Right forelimb (tissue), 1 donor: Measurements from ENCODE around the gene SLC34A3.

Source experiments
- DNase-seq: peaks from one replicate; pipeline ENCODE4 v3.0.0-alpha.2; 2018

Gene SLC34A3

DNA sequence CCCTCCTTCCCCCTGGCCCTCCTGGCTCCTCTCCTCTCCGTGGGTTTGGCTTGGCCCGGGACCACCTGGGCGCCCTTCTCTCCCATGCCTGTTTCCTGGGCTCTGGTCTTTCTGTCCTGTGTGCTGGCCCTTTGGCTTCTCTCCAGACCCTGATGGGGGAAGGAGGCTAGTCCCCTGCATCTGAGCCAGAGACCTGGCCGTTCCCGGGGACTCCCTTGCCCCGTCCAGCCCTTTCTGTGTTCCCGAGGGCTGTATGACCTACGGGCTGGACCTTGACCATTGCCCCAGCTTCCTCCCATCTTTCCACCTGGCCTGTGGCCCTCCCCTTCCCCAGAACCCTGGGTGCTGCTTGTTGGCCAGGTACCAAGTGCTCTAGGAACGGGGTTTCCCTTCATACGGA is 32.8 kb downstream of the SLC34A3 start:
- no peak for DNase-seq

DNA sequence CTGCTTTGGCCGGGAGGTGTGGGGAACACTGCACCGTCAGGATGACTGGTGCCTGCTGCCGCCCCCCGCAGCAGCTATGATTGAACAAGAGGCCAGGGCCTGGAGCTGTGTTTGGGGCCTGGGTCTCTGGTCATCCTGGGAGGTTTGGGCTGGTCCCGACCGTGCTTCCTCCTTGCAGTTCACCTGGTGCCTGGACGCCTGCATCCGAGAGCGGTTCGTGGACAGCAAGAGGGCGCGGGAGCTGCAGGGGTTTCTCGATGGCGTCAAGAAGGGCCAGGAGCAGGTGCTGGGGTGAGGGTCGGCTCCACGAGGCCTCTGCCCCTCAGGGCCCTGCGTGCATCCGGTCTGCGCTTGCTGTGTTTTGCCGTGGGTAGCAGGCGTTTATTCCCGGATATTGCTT is 33.4 kb downstream of the SLC34A3 start:
- no peak for DNase-seq

DNA sequence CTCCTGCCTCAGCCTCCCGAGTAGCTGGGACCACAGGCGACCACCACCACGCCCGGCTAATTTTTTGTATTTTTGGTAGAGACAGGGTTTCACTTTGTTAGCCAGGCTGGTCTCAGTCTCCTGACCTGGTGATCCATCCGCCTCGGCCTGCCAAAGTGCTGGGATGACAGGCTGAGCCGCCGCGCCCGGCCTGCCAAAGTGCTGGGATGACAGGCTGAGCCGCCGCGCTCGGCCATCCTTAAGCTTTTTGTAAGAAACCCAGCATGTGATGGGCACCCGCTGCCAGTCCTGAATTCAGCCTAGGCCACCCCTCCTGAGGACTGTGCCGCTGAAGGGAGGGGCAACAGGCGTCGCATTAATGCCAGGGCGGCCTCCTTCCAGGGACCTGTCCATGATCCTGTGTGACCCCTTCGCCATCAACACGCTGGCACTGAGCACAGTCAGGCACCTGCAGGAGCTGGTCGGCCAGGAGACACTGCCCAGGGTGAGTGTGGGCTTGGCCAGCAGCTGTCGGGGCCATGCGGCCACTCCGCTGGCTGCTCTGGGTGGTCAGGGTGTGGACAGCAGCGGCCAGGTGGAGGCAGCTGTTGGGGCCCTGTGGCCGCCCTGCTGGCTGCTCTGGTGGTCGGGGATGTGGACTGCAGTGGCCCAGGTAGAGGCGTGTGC is 34.9 kb downstream of the SLC34A3 start:
- DNase-seq, result no peak

DNA sequence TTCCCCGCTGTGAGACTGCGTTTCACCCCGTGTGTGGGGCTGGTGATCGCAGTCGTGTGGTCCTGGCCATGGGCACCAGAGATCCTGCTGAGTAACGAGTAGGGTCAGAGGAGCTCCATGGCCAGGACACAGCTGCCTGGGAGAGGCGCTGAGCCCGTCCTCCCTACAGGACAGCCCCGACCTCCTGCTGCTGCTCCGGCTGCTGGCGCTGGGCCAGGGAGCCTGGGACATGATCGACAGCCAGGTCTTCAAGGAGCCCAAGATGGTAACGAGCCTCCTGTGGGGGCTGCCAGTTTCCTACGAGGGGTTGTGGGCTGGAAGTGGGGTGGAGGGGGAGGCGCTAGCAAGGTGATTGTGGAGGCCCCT is 35.4 kb downstream of the SLC34A3 start:
- DNase-seq, result no peak

DNA sequence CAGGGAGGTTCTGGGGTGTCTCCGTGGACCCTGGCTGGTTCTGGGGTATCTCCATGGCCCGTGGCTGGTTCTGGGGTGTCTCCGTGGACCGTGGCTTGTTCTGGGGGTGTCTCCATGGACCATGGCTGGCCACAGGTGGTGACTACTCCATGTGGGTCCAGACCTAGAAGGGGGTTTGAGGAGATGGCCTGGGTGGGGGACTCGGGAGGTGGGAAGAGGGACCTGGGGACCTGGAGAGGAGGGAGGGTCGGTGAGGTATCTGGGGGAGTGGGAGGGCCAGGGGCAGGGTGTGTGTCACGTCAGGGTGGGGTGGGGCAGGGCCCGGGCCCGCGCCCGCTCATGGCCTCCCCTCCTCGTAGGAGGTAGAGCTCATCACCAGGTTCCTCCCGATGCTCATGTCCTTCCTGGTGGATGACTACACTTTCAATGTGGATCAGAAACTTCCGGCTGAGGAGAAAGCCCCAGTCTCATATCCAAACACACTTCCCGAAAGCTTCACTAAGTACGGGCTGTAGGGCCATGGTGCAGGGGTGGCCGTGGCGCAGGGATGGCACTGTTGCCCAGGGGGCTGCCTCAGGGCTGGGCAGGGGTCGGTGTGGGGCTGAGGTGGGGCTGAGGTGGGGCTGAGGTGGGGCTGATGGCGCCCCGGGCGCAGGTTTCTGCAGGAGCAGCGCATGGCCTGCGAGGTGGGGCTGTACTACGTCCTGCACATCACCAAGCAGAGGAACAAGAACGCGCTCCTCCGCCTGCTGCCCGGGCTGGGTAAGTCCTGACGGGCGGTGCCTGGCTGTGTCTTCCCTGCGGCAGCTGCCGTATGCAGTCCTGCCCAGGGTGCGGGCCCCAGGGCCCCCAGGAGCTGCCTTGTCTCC is 36.1 kb downstream of the SLC34A3 start:
- no peak for DNase-seq

DNA sequence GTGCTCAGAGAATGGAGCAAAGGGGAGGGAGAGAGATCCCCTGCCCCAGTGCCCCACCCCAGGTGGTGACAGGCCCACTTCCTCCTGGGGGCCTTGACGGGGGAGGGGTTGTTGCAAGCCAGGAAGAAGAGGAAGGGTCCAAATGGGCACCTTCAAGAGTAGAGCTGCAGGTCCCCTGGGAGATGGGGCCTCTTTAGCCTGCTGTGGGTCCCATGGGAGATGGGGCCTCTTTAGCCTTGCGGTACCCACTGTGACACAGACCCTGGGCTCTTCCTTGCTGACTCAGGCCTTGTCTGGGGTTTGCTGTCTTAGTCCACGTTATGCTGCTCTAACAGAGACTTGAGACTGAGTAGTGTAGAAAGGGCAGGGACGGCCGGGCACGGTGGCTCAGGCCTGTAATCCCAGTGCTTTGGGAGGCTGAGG is 37.2 kb downstream of the SLC34A3 start:
- no peak for DNase-seq

DNA sequence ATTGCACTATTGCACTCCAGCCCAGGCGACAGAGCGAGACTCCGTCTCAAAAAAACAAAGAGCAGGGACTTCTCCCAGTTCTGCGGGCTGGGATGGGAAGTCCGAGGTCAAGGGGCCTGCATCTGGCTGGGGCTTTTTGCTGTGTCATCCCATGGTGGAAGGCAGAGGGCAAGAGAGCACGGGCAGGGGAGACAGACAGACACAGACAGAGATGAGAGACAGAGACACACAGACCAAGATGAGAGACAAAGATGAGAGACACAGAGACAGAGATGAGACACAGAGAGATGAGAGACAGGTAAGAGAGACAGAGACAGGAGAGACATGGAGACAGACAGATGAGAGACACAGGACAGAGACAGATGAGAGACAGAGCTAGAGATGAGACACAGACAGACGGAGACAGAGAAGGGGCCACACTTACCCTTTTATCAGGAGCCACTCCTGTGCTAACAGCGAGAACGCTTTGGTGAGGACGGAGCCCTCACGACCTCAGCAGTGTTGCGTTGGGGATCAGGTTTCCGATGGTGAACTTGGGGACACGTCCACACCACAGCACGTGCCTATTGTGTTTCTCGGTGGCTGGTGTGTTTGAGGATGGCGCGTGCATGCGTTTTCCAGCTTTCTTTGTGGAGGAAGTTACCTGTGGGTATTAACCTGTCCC is 38.0 kb downstream of the SLC34A3 start:
- DNase-seq, result no peak

DNA sequence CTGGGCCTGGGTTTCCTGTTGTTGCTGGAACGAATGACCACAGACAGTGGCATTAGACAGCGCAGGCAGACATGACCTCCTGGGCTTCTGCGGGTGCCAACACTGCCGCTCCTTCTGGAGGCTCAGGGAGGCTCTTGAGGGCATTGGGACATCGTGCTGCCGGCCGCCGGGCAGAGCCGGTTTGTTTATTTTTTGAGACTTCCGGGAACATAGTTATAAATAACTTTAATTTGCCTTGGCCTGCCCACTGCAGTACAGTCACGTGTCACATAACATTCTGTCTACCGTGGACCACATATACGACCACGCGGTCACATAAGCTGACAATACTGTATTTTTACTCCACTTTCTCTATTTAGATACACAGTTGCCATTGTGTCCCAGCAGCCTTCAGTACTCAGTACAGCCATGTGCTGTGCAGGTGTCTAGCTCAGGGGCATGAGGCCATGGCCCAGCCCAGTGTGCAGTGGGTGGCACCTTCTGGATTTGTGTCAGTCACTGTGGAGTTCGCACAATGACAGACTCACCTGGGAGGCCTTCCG is 38.6 kb downstream of the SLC34A3 start:
- DNase-seq, result no peak

DNA sequence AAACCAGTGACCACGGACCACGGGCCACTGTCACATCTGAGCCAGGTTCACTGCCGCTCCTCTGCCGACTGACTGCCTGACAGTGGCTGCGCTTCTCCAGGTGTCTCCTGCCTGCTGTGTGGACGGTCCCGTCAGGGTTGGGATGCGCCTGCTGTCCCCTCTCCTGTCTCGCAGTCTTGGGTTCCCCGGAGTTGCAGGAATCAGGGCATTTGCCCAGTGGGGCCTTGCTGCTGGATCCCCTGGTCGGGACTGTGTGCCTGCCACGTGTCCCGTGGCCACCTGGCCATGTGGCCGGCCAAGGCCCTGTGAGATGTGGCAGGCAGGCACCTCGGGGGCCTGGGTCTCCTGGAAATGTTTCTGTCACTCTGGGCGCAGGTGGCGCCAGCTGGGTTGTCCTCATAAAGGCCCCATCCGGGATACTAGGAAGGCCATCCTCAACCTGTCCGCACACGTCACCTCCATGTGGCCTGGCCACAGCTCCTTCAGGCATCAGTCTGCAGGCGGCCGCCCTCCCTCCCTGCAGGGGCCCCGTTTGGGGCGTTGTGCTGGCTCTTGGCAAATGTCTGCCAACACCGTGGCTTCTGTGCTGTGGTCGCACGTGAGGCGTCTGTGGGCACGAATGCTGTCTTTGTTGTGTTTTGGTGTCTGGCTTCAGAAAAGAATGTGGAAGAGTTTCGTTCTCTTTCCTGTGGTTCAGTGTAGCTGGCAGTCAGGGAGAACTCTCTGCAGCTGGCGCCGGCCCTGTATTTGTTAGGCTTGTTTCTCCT is 40.4 kb downstream of the SLC34A3 start:
- no peak for DNase-seq

DNA sequence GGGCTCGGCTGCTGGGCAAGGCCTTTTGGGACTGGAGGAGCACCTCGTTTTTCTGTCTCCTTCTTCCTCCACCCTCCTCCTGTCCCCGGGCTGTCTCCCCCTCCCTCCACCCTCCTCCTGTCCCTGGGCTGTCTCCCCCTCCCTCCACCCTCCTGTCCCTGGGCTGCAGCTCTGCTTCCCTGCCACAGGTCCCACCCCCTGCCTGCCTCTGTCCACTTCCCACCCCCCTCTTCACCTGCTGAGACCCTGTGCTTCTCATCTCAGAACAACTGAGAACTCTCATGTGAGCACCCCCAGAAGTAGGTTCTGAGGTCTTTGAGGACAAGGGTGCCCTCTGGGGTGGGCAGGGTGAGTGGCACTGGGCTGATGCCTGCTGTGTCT is 41.0 kb downstream of the SLC34A3 start:
- no peak for DNase-seq

DNA sequence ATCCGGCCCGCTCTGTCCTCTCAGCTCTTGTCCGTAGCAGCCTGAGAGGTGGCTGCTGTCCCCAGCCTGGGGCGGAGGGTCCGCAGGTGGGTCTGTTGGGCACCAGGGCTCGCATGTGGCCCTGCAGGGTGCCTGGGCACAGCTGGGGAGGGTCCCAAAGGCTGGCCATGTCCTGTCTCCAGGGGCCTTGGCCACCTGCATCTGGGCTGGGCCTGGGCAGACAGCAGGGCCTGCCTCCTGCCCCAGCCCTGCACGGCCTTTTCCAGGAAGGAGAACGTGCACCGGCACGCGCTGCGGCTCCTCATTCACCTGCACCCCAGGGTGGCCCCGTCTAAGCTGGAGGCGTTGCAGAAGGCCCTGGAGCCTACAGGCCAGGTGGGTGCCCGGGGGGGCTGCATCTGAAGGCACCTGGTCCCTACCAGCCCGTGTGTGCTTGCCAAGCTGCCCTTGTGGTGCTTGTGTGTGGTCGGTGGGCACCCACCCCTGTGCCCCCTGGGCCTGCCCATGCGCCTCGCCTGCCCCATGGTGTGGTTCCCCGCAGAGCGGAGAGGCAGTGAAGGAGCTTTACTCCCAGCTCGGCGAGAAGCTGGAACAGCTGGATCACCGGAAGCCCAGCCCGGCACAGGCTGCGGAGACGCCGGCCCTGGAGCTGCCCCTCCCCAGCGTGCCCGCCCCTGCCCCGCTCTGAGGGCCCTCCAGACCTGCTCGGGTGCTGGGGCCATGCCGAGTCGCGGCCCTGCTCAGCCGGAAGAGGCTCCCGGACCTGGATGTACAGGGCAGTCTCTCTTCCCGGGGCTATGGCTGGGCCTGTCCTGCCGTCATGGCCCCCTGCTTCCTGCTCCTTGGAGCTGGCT is 41.8 kb downstream of the SLC34A3 start:
- no peak for DNase-seq

DNA sequence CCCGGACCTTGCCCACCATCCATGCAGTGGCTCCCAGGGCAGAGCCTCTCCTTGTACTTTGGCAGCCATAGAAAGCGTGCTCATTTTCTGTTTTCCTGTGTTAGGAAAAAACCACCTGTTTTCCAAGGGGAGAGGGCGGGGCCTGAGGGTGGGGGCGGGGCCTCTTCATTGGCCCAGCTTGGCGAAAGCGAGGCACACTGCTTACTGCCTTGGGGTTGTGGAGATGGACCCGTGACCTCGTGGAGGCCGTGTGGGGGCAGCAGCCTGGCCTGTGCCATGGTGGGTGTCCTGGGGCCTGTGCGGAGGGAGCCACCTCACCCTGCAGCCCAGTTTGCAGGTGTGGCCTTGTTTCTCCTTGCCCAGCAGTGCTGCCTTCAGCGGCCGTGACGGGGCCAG is 42.4 kb downstream of the SLC34A3 start:
- DNase-seq, result no peak

DNA sequence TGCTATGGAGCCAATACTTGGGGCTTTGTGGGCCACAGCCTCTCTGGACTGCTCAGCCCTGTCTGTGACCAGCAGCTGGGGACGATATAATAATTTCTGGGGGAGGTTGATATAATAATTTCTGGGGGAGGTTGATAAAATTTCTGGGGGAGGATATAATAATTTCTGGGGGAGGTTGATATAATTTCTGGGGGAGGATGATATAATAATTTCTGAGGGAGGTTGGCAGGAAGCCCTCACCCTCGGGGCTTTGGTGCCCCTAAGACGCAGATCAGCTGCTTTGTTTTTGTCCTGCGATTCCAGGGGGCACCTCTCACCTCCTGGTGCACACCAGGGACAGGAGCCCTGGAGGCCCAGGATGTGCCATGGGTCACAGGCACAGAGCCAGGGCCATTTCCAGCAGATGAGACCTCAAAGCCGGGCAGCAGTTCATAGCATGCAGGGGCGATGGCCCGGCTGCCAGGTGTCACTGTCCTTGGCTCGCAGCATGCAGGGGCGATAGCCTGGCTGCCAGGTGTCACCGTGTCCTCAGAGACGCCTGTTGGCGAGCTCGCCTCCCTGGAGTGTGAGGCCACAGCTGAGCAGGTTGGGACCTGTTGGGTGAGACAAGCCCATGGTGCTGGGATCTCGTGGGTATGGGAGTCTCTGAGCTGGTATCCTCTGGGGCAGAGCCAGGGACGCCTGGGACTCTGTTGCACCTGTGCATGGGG is 43.1 kb downstream of the SLC34A3 start:
- no peak for DNase-seq

DNA sequence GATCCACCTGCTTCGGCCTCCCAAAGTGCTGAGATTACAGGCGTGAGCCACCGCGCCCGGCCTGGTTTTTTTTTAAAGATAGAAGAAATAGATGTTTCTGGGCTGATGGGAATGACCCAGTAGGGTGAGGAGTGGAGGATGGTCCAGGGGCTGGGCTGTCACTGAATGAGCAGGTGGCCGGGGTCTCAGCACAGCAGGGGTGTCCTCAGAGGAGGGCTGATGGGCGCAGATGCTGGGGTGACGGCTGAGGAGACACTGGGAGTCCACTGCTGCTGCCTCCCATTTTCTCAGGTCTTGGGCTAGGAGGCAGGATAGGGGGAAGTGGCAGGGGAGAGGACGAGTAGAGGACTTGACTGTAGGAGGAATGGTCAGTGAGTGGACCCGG is 44.5 kb downstream of the SLC34A3 start:
- no peak for DNase-seq

DNA sequence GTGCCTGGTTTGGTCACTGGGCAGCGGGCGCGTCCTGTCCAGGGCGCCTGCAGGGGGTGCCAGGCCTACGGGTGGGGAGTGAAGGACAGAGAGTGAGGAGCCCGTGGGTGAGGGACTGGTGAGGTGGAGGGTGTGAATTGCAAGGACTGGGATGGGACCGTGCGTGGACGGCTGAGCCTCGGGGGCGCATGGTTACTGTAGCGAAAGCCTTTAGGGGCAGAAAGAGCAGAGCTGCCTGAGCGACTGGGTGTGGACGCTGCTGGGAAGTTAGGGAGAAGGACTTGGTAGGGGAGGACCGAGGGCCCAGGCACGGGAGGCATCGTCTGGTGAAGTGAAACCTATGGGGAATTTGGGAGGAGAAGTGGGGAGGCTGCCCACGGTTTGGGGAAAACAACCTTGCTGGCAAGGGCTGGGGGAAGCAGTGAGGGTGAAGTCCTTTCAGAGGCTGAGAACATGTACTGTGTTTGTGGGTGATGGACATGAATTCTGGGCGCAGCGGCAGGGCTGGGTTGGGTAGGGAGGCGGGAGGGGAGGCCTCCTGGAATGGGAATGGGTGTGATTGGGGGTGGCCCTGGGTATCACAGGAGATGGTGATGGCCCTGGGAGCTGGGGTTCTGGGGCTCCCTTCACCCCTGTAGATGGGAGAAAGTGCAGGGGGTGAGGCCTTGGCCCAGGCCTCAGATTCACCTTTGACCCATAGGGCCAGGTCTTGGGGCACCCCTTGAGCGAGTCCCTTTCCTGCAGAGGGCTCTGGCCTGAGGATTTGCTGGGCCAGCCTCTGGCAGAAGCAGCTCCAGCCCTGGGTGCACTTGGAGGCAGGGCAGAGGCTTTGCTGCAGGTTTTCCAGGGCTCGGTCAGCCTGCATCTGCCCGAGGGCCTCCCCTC is 45.1 kb downstream of the SLC34A3 start:
- no peak for DNase-seq

DNA sequence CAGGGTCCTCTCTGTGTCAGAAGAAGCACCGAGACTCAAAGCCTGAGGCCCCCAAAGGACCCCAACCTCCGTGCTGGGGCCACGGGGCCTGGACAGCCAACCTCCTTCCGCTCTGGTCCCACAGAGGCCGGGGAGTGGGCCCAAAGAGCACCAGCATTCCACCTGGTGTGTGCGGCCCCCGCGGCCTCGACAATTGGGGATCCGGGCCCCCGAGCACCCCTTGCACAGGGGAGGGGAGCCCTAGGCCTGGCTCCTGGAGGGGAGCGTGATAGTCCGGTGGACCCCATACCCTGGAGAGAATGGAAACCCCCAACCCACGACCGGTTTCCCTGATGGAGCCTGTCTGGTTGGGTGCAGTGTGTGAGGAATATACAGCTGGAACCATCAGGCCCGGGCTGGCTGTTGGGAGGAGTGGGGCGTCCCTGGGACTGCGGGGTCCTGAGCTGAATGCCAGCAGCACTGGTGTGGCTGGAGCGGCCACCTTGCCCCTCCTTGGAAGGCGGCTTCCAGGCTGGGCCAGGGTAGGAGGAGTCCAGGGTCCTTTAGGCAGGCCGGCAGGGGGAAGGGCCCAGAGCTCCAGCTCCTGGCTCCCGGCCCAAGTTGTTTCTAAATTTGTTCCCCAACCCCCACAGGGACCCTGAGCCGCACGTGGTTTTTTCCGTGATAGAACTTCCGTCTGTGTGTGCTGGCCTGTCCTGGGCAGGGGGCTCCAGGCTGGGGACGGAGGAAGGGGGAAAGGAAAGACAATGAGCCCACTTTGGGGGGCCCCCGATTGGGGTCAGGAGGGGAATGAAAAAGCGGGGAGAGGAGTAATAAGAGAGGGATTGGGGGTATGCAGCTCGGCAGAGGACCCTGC is 46.0 kb downstream of the SLC34A3 start:
- DNase-seq, result peak; percentile 82

DNA sequence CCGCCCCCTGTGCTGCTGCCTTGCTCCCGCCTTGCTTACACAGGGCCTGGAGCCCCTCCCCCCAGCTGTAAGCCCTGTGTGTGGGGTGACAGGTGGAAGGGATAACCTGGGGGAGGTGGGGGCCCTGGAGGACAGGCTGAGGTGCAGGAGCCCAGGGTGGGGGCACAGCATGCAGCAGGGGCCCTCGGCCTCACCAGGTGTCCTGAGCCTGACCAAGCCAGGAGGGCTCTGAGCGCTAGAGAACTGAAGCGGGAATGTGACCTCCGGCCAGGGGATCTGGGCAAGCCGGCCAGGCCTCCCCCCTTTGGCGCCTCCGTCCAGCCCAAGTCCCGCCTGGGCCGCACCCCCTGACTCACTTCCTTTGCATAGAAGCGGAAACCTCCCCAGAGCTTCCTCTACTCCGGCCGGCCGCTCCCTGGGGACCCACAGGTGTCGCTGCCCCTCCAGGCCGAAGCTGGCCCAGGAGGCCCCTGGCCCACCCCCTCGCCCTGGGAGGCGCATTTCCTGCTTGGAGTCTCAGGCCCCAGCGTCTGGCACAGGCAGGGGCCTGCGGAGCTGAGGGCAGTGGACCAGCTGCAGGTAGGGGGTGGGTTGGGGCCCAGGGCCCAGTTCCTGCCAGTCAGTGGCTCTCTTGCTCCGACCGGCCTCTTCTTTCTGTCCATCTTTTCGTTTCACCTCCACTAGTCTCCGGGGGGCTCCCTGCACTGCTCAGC is 46.8 kb downstream of the SLC34A3 start, which contains the start of gene TOR4A:
TSS of gene TOR4A (plus strand) at position 398 of the 713 bp plus-strand sequence. CDS start 964 bp downstream, outside the sequence.
- DNase-seq, result peak; percentile 76

DNA sequence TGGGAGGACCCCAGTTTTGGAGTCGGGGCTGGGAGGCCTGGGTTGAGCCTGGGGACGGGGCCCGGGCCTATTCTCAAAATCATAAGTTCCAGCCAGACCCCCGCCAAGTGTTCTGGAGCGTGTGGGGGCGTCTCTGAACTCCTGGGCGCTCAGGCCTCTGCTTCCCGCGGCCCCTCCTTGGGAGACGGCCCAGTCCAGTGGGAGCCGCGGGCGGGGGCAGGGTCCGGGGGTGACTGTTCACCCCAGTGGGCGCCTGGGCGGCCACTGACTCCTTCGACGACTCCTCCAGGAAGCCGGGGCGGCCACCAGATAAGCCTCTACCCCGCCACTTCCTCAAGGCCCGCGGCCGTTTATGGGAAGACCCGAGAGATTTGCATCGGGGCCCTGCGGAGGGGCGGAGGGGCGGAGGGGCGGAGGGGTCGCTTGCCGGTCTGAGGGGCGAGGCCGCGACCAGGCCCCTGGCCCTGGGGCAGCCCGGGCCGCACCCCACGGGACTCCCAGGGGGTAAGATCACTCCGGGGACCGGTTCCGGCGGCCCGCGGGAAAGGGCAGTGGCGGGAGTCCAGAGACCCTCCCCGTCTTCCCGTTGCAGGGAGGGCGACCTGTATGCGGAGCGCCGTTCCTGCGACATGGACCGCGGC is 47.5 kb downstream of the SLC34A3 start:
- DNase-seq, result no peak
